GM12878 (cell line): ENCODE data around the gene ADAMTS3. TPM values are rescaled to one million over a fixed set of nuclear protein-coding genes. Genes with fewer than 3 reads are reported as not detected.

Experiments
- ATAC-seq: fragments of 200-7000 bp; cut with Tn5 transposase; 3 replicates; pipeline ENCODE4 v1.9.1; 2020; ENCODE audit warnings: mild to moderate bottlenecking, moderate library complexity
- BruUV-seq: library from RNA; stranded (reverse); fragments of 400-500 nt; replicated peaks from 2 replicates; lab custom pipeline; 2021; lab: Mats Ljungman, UMichigan
- CTCF ChIA-PET: fragments of 300-600 bp; sonication (Branson Sonifier 250); formaldehyde crosslinking; extraction: SDS; loops from one replicate; lab custom pipeline; 2021; ENCODE audit warnings: inconsistent platforms; lab: Yijun Ruan, JAX
- POLR2A ChIA-PET: fragments of 350-600 bp; formaldehyde crosslinking; extraction: SDS; loops from one replicate; lab custom pipeline; 2021; ENCODE audit warnings: inconsistent platforms; lab: Charles Lee
- RAD21 ChIA-PET: fragments of 300-600 bp; sonication (Branson Sonifier 250); formaldehyde crosslinking; loops from one replicate; lab custom pipeline; 2023; ENCODE audit warnings: antibody characterized with exemption; ENCODE audit not compliant: unreplicated experiment; lab: Charles Lee
- SMC1A ChIA-PET: fragments of 300-600 bp; sonication (Branson Sonifier 250); formaldehyde crosslinking; loops from one replicate; lab custom pipeline; 2023; ENCODE audit not compliant: unreplicated experiment, uncharacterized antibody; lab: Charles Lee
- DNase-seq: peaks from one replicate; pipeline ENCODE4 v3.0.0-alpha.2; 2011; ENCODE audit warnings: low read depth, low spot score
- FAIRE-seq: peaks from 3 replicates; lab custom pipeline; 2011; peaks lifted over from hg19 to GRCh38; lab: Jason Lieb, UNC
- H2AFZ ChIP-seq: 2 replicates; pipeline ENCODE4 v1.6.0; 2011; ENCODE audit warnings: low read depth, low read length, control low read depth; ENCODE audit not compliant: control insufficient read depth
- H3K27ac ChIP-seq: 2 replicates; pipeline ENCODE4 v1.5.1; 2011; ENCODE audit warnings: control low read depth; ENCODE audit not compliant: control insufficient read depth, insufficient read depth
- H3K27me3 ChIP-seq, 2 experiments: replicated peaks in 1 of 2; 2 replicates each; pipeline versions ENCODE4 v1.6.0 to v1.6.1; 2011; ENCODE audit warnings: low read length in 1 of 2; ENCODE audit not compliant: control insufficient read depth in 2 of 2, insufficient read depth in 2 of 2
- H3K36me3 ChIP-seq, 2 experiments: 2 replicates each; pipeline ENCODE4 v1.5.1; 2011; ENCODE audit warnings: low read length in 1 of 2; ENCODE audit not compliant: control insufficient read depth in 2 of 2, insufficient read depth in 2 of 2
- H3K4me1 ChIP-seq: 2 replicates; pipeline ENCODE4 v1.6.1; 2011; ENCODE audit warnings: mild to moderate bottlenecking, low read length, moderate library complexity, mixed read lengths; ENCODE audit not compliant: control insufficient read depth, insufficient read depth
- H3K4me2 ChIP-seq: 2 replicates; pipeline ENCODE4 v1.6.0; 2011; ENCODE audit warnings: control low read depth; ENCODE audit not compliant: control insufficient read depth, insufficient read depth
- H3K4me3 ChIP-seq: fragments of 200-600 bp; sonication (generic); 2 replicates; pipeline ENCODE4 v1.5.1; 2016
- H3K79me2 ChIP-seq: 2 replicates; pipeline ENCODE4 v1.6.0; 2011; ENCODE audit warnings: low read length; ENCODE audit not compliant: control insufficient read depth, insufficient read depth
- H3K9ac ChIP-seq: 2 replicates; pipeline ENCODE4 v1.8.0; 2011; ENCODE audit warnings: low read length, control low read depth, mixed read lengths; ENCODE audit not compliant: control insufficient read depth, insufficient read depth
- H3K9me3 ChIP-seq: replicated peaks from 3 replicates; pipeline ENCODE4 v1.5.1; 2011; ENCODE audit warnings: mild to moderate bottlenecking, low read length; ENCODE audit not compliant: control insufficient read depth, insufficient read depth
- H4K20me1 ChIP-seq: 2 replicates; pipeline ENCODE4 v1.6.0; 2011; ENCODE audit not compliant: control insufficient read depth, insufficient read depth
- ATF7 ChIP-seq: fragments of 450-650 bp; IDR thresholded peaks from 2 replicates; pipeline ENCODE4 v1.6.1; 2016; ENCODE audit warnings: low read depth, mild to moderate bottlenecking
- HDAC2 ChIP-seq: fragments of 200-600 bp; sonication (generic); IDR thresholded peaks from 2 replicates; pipeline ENCODE4 v1.6.1; 2017
- HDGF ChIP-seq: fragments of 450-650 bp; IDR thresholded peaks from 2 replicates; pipeline ENCODE4 v1.6.1; 2016; ENCODE audit warnings: antibody characterized with exemption
- IRF4 ChIP-seq: IDR thresholded peaks from 2 replicates; pipeline ENCODE4 v1.6.1; 2011; ENCODE audit warnings: low read depth, low read length
- JUND ChIP-seq: IDR thresholded peaks from 2 replicates; pipeline ENCODE4 v1.6.1; 2012; ENCODE audit warnings: low read depth, mild to moderate bottlenecking, low read length, improper control_type of control experiment, moderate library complexity
- KAT2A ChIP-seq: conservative IDR thresholded peaks from 2 replicates; pipeline ENCODE4 v1.6.1; 2011; ENCODE audit warnings: low read depth, low read length; ENCODE audit not compliant: control insufficient read depth
- LARP7 ChIP-seq: fragments of 450-650 bp; IDR thresholded peaks from 2 replicates; pipeline ENCODE4 v1.6.1; 2017; ENCODE audit warnings: mild to moderate bottlenecking
- NBN ChIP-seq: fragments of 450-650 bp; IDR thresholded peaks from 2 replicates; pipeline ENCODE4 v1.6.1; 2016
- RELA ChIP-seq: fragments of 450-650 bp; IDR thresholded peaks from 2 replicates; pipeline ENCODE4 v1.8.0; 2014; ENCODE audit warnings: borderline replicate concordance; ENCODE audit not compliant: partially characterized antibody
- SIN3A ChIP-seq: IDR thresholded peaks from 2 replicates; pipeline ENCODE4 v1.6.1; 2012; ENCODE audit warnings: low read depth, low read length, improper control_type of control experiment
- SPI1 ChIP-seq: IDR thresholded peaks from 2 replicates; pipeline ENCODE4 v1.6.1; 2011; ENCODE audit warnings: low read depth, mild to moderate bottlenecking, low read length, moderate library complexity, borderline replicate concordance; ENCODE audit not compliant: insufficient read depth
- SREBF2 ChIP-seq: IDR thresholded peaks from 2 replicates; pipeline ENCODE4 v1.6.1; 2012; ENCODE audit warnings: mild to moderate bottlenecking, low read length
- SUZ12 ChIP-seq: fragments of 200-600 bp; sonication (generic); IDR thresholded peaks from one replicate; pipeline ENCODE4 v1.6.1; 2018; ENCODE audit warnings: antibody characterized with exemption, mild to moderate bottlenecking; ENCODE audit not compliant: unreplicated experiment
- USF1 ChIP-seq: IDR thresholded peaks from 2 replicates; pipeline ENCODE4 v1.6.1; 2011; ENCODE audit warnings: borderline replicate concordance, low read depth, mild to moderate bottlenecking, moderate library complexity, mixed read lengths, low read length; ENCODE audit not compliant: insufficient read depth; ENCODE audit errors: extremely low read length
- WGBS: methylation state at CpG from one replicate; pipeline ENCODE4 v1.1.6; 2016; ENCODE audit warnings: low lambda C conversion rate; ENCODE audit not compliant: insufficient replicate concordance, insufficient coverage; ENCODE audit errors: missing lambda C conversion rate; 5-methylcytosine and 5-hydroxymethylcytosine counted together
- in situ Hi-C: fragments of 300-500 bp; cut with MboI; formaldehyde crosslinking; loops from 9 replicates; pipeline ENCODE4 v1.14.3; 2018; ENCODE audit warnings: mixed read lengths
- intact Hi-C: fragments of 100-400 bp; cut with micrococcal nuclease; formaldehyde crosslinking; loops from one replicate; pipeline ENCODE4 v1.14.2; 2022; ENCODE audit not compliant: unreplicated experiment
- polyA plus RNA-seq, 11 experiments: library from polyadenylated mRNA; depleted of rRNA in 4 of 11; unstranded in 6 of 11; stranded (reverse) in 5 of 11; fragments of >200 nt; fragmentation: Nextera tagmentation in 4 of 11; fragmentation: Illumina TruSeq in 1 of 11; extraction: Ambion mirVana in 4 of 11; extraction: Trizol in 1 of 11; gene quantifications; 1 replicate in 1 of 11; 2 replicates in 10 of 11; pipeline versions ENCODE4 v1.2.1 to v1.2.3, GENCODE V29; 2011 to 2016; ENCODE audit warnings: inconsistent platforms in 2 of 11, missing spikeins in 2 of 11, low read depth in 1 of 11
- total RNA-seq, 4 experiments: library from RNA; depleted of rRNA in 3 of 4; stranded (reverse); fragments of >200 nt in 3 of 4; fragmentation: Illumina TruSeq in 1 of 4; extraction: Trizol in 1 of 4; gene quantifications; 2 replicates each; pipeline versions ENCODE4 v1.2.1 to v1.2.3, GENCODE V29; 2013 to 2021
- TF ChIP-seq, protein P1 (sequence below): fragments of 150-350 bp; IDR thresholded peaks from 2 replicates; pipeline ENCODE4 v1.6.1; 2014; ENCODE audit warnings: mild to moderate bottlenecking, low read depth, low read length
- TF ChIP-seq, protein P2 (sequence below): fragments of 450-650 bp; formaldehyde crosslinking; IDR thresholded peaks from 2 replicates; pipeline ENCODE4 v1.4.0; 2022; ENCODE audit warnings: mild to moderate bottlenecking, moderate library complexity

Gene ADAMTS3
- total and polyA plus RNA-seq, 10 of the 15 experiments (the other 5 are each of a cell fraction or from before 2014, with no cell fraction given), result under 0.01 to 0.07 (median 0.02) TPM; not detected in 6

DNA sequence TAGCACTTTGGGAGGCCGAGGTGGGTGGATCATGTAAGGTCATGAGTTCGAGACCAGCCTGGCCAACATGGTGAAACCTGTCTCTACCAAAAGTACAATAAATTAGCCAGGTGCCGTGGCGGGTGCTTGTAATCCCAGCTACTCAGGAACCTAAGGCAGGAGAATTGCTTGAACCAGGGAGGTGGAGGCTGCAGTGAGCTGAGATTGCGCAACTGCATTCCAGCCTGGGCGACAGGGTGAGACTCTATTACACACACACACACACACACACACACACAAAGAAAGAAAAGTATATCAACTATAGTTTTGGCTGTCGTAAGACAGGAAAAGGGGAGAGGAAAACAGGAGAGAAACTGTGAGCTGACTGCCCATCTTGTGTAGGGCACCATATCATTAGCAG is 171.7 kb downstream of the ADAMTS3 start (continued):
- TF ChIP-seq, protein P1, sequence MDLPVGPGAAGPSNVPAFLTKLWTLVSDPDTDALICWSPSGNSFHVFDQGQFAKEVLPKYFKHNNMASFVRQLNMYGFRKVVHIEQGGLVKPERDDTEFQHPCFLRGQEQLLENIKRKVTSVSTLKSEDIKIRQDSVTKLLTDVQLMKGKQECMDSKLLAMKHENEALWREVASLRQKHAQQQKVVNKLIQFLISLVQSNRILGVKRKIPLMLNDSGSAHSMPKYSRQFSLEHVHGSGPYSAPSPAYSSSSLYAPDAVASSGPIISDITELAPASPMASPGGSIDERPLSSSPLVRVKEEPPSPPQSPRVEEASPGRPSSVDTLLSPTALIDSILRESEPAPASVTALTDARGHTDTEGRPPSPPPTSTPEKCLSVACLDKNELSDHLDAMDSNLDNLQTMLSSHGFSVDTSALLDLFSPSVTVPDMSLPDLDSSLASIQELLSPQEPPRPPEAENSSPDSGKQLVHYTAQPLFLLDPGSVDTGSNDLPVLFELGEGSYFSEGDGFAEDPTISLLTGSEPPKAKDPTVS, result no peak
- TF ChIP-seq, all 136 proteins: peak for 0

- no peaks in the 10 kb centered on the region for H3K79me2 ChIP-seq
- H3K27me3 ChIP-seq, result no peaks in the 10 kb centered on the region
- ChIA-PET CTCF (no interaction called here), RAD21 (no interaction called here), SMC1A (interaction anchor here (1.0 to 1.2 kb wide), 3 partner anchors 8 to 69 kb away, joined by 3 to 4 read pairs (median 4); no protein-coding TSS in a partner anchor), POLR2A (interaction anchor here (0.6 kb wide), 1 partner anchor 135 kb away, joined by 3 read pairs; no protein-coding TSS in a partner anchor)
- DNase-seq (no peak), FAIRE-seq (no peak), ATAC-seq (no peak)
- in situ Hi-C loops (no loop called here), intact Hi-C loops (no loop called here)
- H3K9me3 ChIP-seq, result no peaks in the 10 kb centered on the region
- H2AFZ ChIP-seq, result no peak overlapping the region
- no peak overlapping the region for H3K27ac ChIP-seq
- H3K9ac ChIP-seq, result no peak overlapping the region
- no peaks in the 10 kb centered on the region for H3K36me3 ChIP-seq
- H3K4me1 ChIP-seq, result no peaks in the 10 kb centered on the region
- H3K4me3 ChIP-seq, result no peak overlapping the region
- no TSS peak for BruUV-seq
- 20% methylated on average over 3 of the region's 3 CpGs for WGBS
- no peaks in the 10 kb centered on the region for H4K20me1 ChIP-seq
- H3K4me2 ChIP-seq, result no peak overlapping the region
- no peak for TF ChIP-seq SIN3A
- TF ChIP-seq KAT2A, result no peak
- TF ChIP-seq IRF4, result no peak
- no peak for TF ChIP-seq SPI1
- no peak for TF ChIP-seq HDGF
- no peak for TF ChIP-seq HDAC2
- TF ChIP-seq ATF7, result no peak
- no peak for TF ChIP-seq SREBF2
- TF ChIP-seq, protein P2, sequence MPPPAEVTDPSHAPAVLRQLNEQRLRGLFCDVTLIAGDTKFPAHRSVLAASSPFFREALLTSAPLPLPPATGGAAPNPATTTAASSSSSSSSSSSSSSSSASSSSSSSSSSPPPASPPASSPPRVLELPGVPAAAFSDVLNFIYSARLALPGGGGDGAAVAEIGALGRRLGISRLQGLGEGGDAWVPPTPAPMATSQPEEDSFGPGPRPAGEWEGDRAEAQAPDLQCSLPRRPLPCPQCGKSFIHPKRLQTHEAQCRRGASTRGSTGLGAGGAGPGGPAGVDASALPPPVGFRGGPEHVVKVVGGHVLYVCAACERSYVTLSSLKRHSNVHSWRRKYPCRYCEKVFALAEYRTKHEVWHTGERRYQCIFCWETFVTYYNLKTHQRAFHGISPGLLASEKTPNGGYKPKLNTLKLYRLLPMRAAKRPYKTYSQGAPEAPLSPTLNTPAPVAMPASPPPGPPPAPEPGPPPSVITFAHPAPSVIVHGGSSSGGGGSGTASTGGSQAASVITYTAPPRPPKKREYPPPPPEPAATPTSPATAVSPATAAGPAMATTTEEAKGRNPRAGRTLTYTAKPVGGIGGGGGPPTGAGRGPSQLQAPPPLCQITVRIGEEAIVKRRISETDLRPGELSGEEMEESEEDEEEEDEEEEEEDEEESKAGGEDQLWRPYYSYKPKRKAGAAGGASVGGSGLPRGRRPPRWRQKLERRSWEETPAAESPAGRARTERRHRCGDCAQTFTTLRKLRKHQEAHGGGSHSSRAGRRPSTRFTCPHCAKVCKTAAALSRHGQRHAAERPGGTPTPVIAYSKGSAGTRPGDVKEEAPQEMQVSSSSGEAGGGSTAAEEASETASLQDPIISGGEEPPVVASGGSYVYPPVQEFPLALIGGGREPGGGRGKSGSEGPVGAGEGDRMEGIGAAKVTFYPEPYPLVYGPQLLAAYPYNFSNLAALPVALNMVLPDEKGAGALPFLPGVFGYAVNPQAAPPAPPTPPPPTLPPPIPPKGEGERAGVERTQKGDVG (CRISPR knock-in tag), result no peak
- TF ChIP-seq NBN, result no peak
- TF ChIP-seq RELA, result no peak
- TF ChIP-seq USF1, result no peak
- no peak for TF ChIP-seq JUND
- TF ChIP-seq SUZ12, result no peak
- TF ChIP-seq LARP7, result no peak
Measured at GRCh38 chr4:72394012-72394663, 174.9 kb downstream of the ADAMTS3 start.
